SK-N-SH (cell line): ENCODE data around the gene LOXL4. TPM values are rescaled to one million over a fixed set of nuclear protein-coding genes. Genes with fewer than 3 reads are reported as not detected.

Experiments
- CTCF ChIA-PET: fragments of 300-600, 350-600 bp; formaldehyde crosslinking; extraction: SDS; loops from one replicate; lab custom pipeline; 2021; lab: Yijun Ruan, JAX
- POLR2A ChIA-PET: fragments of 350-600 bp; sonication (Branson Sonifier 250); formaldehyde crosslinking; extraction: SDS; loops from one replicate; lab custom pipeline; 2020; ENCODE audit warnings: antibody characterized with exemption, inconsistent platforms; lab: Yijun Ruan, JAX
- DNase-seq: peaks from one replicate; pipeline ENCODE4 v3.0.0; 2012
- H2AFZ ChIP-seq: fragments of 200-600 bp; sonication (generic); 2 replicates; pipeline ENCODE4 v1.8.1; 2016; ENCODE audit warnings: antibody characterized with exemption, mild to moderate bottlenecking, low read depth
- H3F3A ChIP-seq: fragments of 200-600 bp; sonication (generic); replicated peaks from 2 replicates; pipeline ENCODE3; 2016; ENCODE audit warnings: antibody characterized with exemption, mild to moderate bottlenecking; ENCODE audit not compliant: insufficient read depth
- H3K27ac ChIP-seq, 2 experiments: fragments of 200-500 bp in 1 of 2; fragments of 200-600 bp in 1 of 2; sonication (Bioruptor generic) in 1 of 2; sonication (generic), shearing (Covaris generic) in 1 of 2; 2 replicates each; pipeline versions ENCODE4 v1.5.1 to v1.6.1; 2014 to 2016; ENCODE audit warnings: low read depth in 2 of 2, inconsistent platforms in 1 of 2, low read length in 1 of 2, mild to moderate bottlenecking in 1 of 2, mixed read lengths in 1 of 2
- H3K27me3 ChIP-seq: fragments of 200-600 bp; sonication (generic), shearing (Covaris generic); 2 replicates; pipeline ENCODE4 v1.6.1; 2016; ENCODE audit warnings: mixed run types; ENCODE audit not compliant: insufficient read depth
- H3K36me3 ChIP-seq, 2 experiments: fragments of 200-500 bp in 1 of 2; fragments of 200-600 bp in 1 of 2; sonication (Bioruptor generic) in 1 of 2; sonication (generic) in 1 of 2; replicated peaks in 1 of 2; 2 replicates each; pipeline versions ENCODE3 to v1.5.1; 2014 to 2016; ENCODE audit warnings: low read length in 1 of 2, mild to moderate bottlenecking in 1 of 2; ENCODE audit not compliant: insufficient read depth in 2 of 2, control insufficient read depth in 1 of 2
- H3K4me1 ChIP-seq, 2 experiments: fragments of 200-500 bp in 1 of 2; fragments of 200-600 bp in 1 of 2; sonication (Bioruptor generic) in 1 of 2; sonication (generic), shearing (Covaris generic) in 1 of 2; 2 replicates each; pipeline versions ENCODE4 v1.5.1 to v1.6.1; 2014 to 2016; ENCODE audit warnings: low read depth in 1 of 2, low read length in 1 of 2, mixed run types in 1 of 2; ENCODE audit not compliant: insufficient read depth in 2 of 2, control insufficient read depth in 1 of 2
- H3K4me2 ChIP-seq: fragments of 200-600 bp; sonication (generic), shearing (Covaris generic); 2 replicates; pipeline ENCODE4 v1.6.1; 2017; ENCODE audit warnings: mixed run types
- H3K4me3 ChIP-seq, 2 experiments: fragments of 200-500 bp in 1 of 2; fragments of 200-600 bp in 1 of 2; sonication (Bioruptor generic) in 1 of 2; sonication (generic), shearing (Covaris generic) in 1 of 2; 2 replicates each; pipeline versions ENCODE4 v1.5.1 to v1.8.1; 2014 to 2016; ENCODE audit warnings: low read depth in 2 of 2, inconsistent platforms in 1 of 2, low read length in 1 of 2, mild to moderate bottlenecking in 1 of 2, mixed read lengths in 1 of 2, moderate library complexity in 1 of 2
- H3K79me2 ChIP-seq: fragments of 200-600 bp; sonication (generic); 2 replicates; pipeline ENCODE4 v1.8.1; 2017; ENCODE audit warnings: mild to moderate bottlenecking; ENCODE audit not compliant: insufficient read depth
- H3K9ac ChIP-seq: fragments of 200-600 bp; sonication (generic); 2 replicates; pipeline ENCODE4 v1.6.1; 2017; ENCODE audit warnings: mixed run types
- H3K9me2 ChIP-seq: fragments of 200-600 bp; sonication (generic); 2 replicates; pipeline ENCODE4 v1.6.1; 2017; ENCODE audit warnings: mixed run types
- H3K9me3 ChIP-seq: fragments of 200-600 bp; sonication (generic); 2 replicates; pipeline ENCODE4 v1.6.1; 2017; ENCODE audit warnings: mixed run types, mild to moderate bottlenecking, moderate library complexity
- H4K20me1 ChIP-seq: fragments of 200-600 bp; sonication (generic); 2 replicates; pipeline ENCODE4 v1.6.1; 2017; ENCODE audit warnings: mild to moderate bottlenecking, mixed run types; ENCODE audit not compliant: insufficient read depth
- CTCF ChIP-seq: fragments of 200-600 bp; sonication (generic); IDR thresholded peaks from 2 replicates; pipeline ENCODE4 v1.6.1; 2017; ENCODE audit warnings: antibody characterized with exemption, mild to moderate bottlenecking, moderate library complexity
- ELF1 ChIP-seq: IDR thresholded peaks from 2 replicates; pipeline ENCODE4 v1.4.0; 2012
- EP300 ChIP-seq, 2 experiments: IDR thresholded peaks; 2 replicates each; pipeline versions ENCODE4 v1.4.0 to v1.6.1; 2012; ENCODE audit warnings: borderline replicate concordance in 1 of 2, low read depth in 1 of 2, low read length in 1 of 2
- FOXJ3 ChIP-seq: sonication (generic); formaldehyde crosslinking; IDR thresholded peaks from 2 replicates; pipeline ENCODE4 v1.5.1; 2020; ENCODE audit warnings: mild to moderate bottlenecking, missing genetic modification reagents
- FOXM1 ChIP-seq: IDR thresholded peaks from 2 replicates; pipeline ENCODE4 v1.4.0; 2012; ENCODE audit warnings: low read depth, mild to moderate bottlenecking
- GABPA ChIP-seq: IDR thresholded peaks from 2 replicates; pipeline ENCODE4 v1.4.0; 2012; ENCODE audit warnings: low read depth, mild to moderate bottlenecking
- MEF2A ChIP-seq: IDR thresholded peaks from 2 replicates; pipeline ENCODE4 v1.4.0; 2012; ENCODE audit warnings: low read depth, borderline replicate concordance
- MXI1 ChIP-seq: IDR thresholded peaks from 2 replicates; pipeline ENCODE4 v1.6.1; 2012; ENCODE audit warnings: mild to moderate bottlenecking, low read depth, low read length, improper control_type of control experiment
- NRF1 ChIP-seq: IDR thresholded peaks from 2 replicates; pipeline ENCODE4 v1.6.1; 2012; ENCODE audit warnings: low read depth, mild to moderate bottlenecking, low read length
- POLR2AphosphoS5 ChIP-seq: IDR thresholded peaks from 2 replicates; pipeline ENCODE4 v1.6.1; 2012; ENCODE audit warnings: low read depth, low read length
- RAD21 ChIP-seq: IDR thresholded peaks from 2 replicates; pipeline ENCODE4 v1.6.1; 2012; ENCODE audit warnings: mild to moderate bottlenecking, low read length
- RCOR1 ChIP-seq: fragments of 150-350 bp; IDR thresholded peaks from 2 replicates; pipeline ENCODE4 v1.6.1; 2017; ENCODE audit warnings: antibody characterized with exemption, low read length
- RXRA ChIP-seq: IDR thresholded peaks from 2 replicates; pipeline ENCODE4 v1.4.0; 2012; ENCODE audit warnings: low read depth, mild to moderate bottlenecking, borderline replicate concordance
- SIN3A ChIP-seq: IDR thresholded peaks from 2 replicates; pipeline ENCODE4 v1.6.1; 2012; ENCODE audit warnings: low read depth, mild to moderate bottlenecking, low read length, moderate library complexity, borderline replicate concordance
- SMC3 ChIP-seq: IDR thresholded peaks from 2 replicates; pipeline ENCODE4 v1.6.1; 2012; ENCODE audit warnings: low read depth, low read length, improper control_type of control experiment
- TEAD4 ChIP-seq: IDR thresholded peaks from 2 replicates; pipeline ENCODE4 v1.4.0; 2012; ENCODE audit warnings: mild to moderate bottlenecking, borderline replicate concordance; ENCODE audit not compliant: insufficient read depth
- USF1 ChIP-seq: IDR thresholded peaks from 2 replicates; pipeline ENCODE4 v1.4.0; 2012; ENCODE audit warnings: low read depth, borderline replicate concordance
- ZBTB33 ChIP-seq: IDR thresholded peaks from 2 replicates; pipeline ENCODE4 v1.4.0; 2012; ENCODE audit warnings: low read depth, borderline replicate concordance
- WGBS: methylation state at CpG from one replicate; pipeline ENCODE4 v1.1.6; 2017; ENCODE audit warnings: low lambda C conversion rate; 5-methylcytosine and 5-hydroxymethylcytosine counted together
- polyA plus RNA-seq, 3 experiments: library from polyadenylated mRNA; depleted of rRNA; stranded (reverse); fragments of >200 nt; gene quantifications; 2 replicates each; pipeline ENCODE4 v1.2.3, GENCODE V29; 2012
- TF ChIP-seq, protein P1 (sequence below): IDR thresholded peaks from 2 replicates; pipeline ENCODE4 v1.6.1; 2012; ENCODE audit warnings: mild to moderate bottlenecking, low read depth, low read length, moderate library complexity

LOXL4 gene
- polyA plus RNA-seq, 1 of the 3 experiments (the other 2 are of a cell fraction), result 1.7 TPM

- TF ChIP-seq TEAD4, result no peak
- no peak for TF ChIP-seq FOXM1
- no peak for TF ChIP-seq USF1
- no peak for TF ChIP-seq FOXJ3 (CRISPR knock-in tag)
Observed at GRCh38 chr10:98270786-98271185, 2.8 kb upstream of the LOXL4 start (continued).

DNA sequence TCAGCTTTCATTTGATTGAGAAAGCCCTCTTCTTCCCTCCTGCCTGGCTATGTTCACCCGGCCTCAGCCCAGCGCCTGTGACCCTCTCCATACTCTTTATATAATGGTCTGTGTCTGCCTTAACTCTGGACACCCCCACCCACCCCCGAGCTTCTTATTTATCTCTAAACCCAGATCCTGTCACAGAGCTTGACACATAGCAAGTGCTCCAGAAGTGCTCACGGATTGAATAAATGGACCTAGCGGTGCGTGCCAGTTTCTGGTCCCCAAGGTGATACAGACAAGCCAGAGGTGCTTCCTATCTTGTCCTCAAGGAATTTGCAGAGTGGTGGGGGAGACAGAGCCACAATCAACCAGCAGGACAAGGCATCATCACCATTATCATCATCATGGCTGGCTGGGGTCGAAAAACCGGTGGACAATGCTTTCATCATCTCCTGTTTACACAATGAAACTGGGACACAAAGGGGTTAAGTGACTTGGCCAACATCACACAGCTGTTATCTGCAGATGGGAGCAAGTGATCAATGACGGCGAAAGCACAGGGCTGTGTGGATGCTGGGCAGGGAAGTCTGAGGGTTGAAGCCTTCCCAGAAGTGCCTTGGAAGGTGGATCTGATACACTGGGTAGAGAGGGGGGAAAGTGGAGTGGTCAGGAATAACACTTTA lies 2.2 kb upstream of the LOXL4 start:
- H3K4me3 ChIP-seq, result no peak overlapping the region
- no peak overlapping the region for H2AFZ ChIP-seq
- H3K36me3 ChIP-seq, result no peaks in the 10 kb centered on the region
- no peak for TF ChIP-seq CTCF
- no peak for TF ChIP-seq ELF1
- TF ChIP-seq, protein P1, sequence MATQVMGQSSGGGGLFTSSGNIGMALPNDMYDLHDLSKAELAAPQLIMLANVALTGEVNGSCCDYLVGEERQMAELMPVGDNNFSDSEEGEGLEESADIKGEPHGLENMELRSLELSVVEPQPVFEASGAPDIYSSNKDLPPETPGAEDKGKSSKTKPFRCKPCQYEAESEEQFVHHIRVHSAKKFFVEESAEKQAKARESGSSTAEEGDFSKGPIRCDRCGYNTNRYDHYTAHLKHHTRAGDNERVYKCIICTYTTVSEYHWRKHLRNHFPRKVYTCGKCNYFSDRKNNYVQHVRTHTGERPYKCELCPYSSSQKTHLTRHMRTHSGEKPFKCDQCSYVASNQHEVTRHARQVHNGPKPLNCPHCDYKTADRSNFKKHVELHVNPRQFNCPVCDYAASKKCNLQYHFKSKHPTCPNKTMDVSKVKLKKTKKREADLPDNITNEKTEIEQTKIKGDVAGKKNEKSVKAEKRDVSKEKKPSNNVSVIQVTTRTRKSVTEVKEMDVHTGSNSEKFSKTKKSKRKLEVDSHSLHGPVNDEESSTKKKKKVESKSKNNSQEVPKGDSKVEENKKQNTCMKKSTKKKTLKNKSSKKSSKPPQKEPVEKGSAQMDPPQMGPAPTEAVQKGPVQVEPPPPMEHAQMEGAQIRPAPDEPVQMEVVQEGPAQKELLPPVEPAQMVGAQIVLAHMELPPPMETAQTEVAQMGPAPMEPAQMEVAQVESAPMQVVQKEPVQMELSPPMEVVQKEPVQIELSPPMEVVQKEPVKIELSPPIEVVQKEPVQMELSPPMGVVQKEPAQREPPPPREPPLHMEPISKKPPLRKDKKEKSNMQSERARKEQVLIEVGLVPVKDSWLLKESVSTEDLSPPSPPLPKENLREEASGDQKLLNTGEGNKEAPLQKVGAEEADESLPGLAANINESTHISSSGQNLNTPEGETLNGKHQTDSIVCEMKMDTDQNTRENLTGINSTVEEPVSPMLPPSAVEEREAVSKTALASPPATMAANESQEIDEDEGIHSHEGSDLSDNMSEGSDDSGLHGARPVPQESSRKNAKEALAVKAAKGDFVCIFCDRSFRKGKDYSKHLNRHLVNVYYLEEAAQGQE, result no peak
- TF ChIP-seq RAD21, result no peak
- TF ChIP-seq USF1, result no peak
- no peak for TF ChIP-seq RCOR1
- no peak for TF ChIP-seq POLR2AphosphoS5
- no peak for TF ChIP-seq EP300 (IDR thresholded peaks at IDR 0.05; ENCODE audit: borderline replicate concordance in 1 of 2, low read depth in 1 of 2, low read length in 1 of 2)
- no peak for TF ChIP-seq NRF1
- TF ChIP-seq MXI1, result no peak
- no peak for TF ChIP-seq RXRA
- no peak for TF ChIP-seq SIN3A
- no peak for TF ChIP-seq MEF2A
- no peak for TF ChIP-seq SMC3
- TF ChIP-seq ZBTB33, result no peak
- TF ChIP-seq GABPA, result no peak
- peaks cover 4% of the 10 kb centered on the region for H3F3A ChIP-seq
- 82% methylated on average over 10 of the region's 10 CpGs for WGBS
- H4K20me1 ChIP-seq, result no peaks in the 10 kb centered on the region
- CTCF ChIA-PET, result interaction anchor here (1.8 to 8.2 kb wide), 2 partner anchors 39 to 102 kb away, joined by 4 to 64 read pairs; no protein-coding TSS in a partner anchor
- H3K4me1 ChIP-seq, result peaks cover 11 to 27% of the 10 kb centered on the region in 2 experiments; a peak in 1 of 4 replicates
- H3K27ac ChIP-seq, result no peak overlapping the region
- H3K9me3 ChIP-seq, result no peaks in the 10 kb centered on the region
- no peaks in the 10 kb centered on the region for H3K9me2 ChIP-seq
- no peak overlapping the region for H3K9ac ChIP-seq
- no peak for DNase-seq
- no peaks in the 10 kb centered on the region for H3K79me2 ChIP-seq
- no peaks in the 10 kb centered on the region for H3K27me3 ChIP-seq
- H3K4me2 ChIP-seq, result no peak overlapping the region
- POLR2A ChIA-PET, result interaction anchor here (0.6 kb wide), 1 partner anchor 37 kb away, joined by 3 read pairs; no protein-coding TSS in a partner anchor
